NB4 (cell line): ENCODE data around the gene SLC25A25.

Source experiments
- CTCF ChIP-seq: IDR thresholded peaks from one replicate; pipeline ENCODE4 v1.5.1; 2012; ENCODE audit warnings: low read depth, low read length
- MYC ChIP-seq: IDR thresholded peaks from 2 replicates; pipeline ENCODE4 v1.6.1; 2011; ENCODE audit warnings: low read depth, low read length

- TF ChIP-seq MYC = no peak
- no peak for TF ChIP-seq CTCF
Observed at GRCh38 chr9:128026255-128026772, 41.7 kb upstream of the SLC25A25 start.
